BE2C (cell line): ENCODE data around the gene SLC12A3.

ENCODE experiments used
- DNase-seq: peaks from one replicate; pipeline ENCODE4 v3.0.0-alpha.2; 2020
- H3K27me3 ChIP-seq: fragments of 250-450 bp; sonication (Bioruptor Pico); 2 replicates; pipeline ENCODE4 v1.5.1; 2020; ENCODE audit warnings: mild to moderate bottlenecking
- H3K36me3 ChIP-seq: fragments of 250-450 bp; sonication (Bioruptor Pico); 2 replicates; pipeline ENCODE4 v1.5.1; 2020; ENCODE audit warnings: mild to moderate bottlenecking
- H3K4me1 ChIP-seq: fragments of 250-450 bp; sonication (Bioruptor Pico); 2 replicates; pipeline ENCODE4 v1.5.1; 2020
- H3K4me3 ChIP-seq: 2 replicates; pipeline ENCODE4 v1.5.1; 2011; ENCODE audit warnings: low read depth, low read length
- H3K9me3 ChIP-seq: fragments of 250-450 bp; sonication (Bioruptor Pico); 2 replicates; pipeline ENCODE4 v1.5.1; 2020
- CTCF ChIP-seq: IDR thresholded peaks from 2 replicates; pipeline ENCODE4 v1.5.1; 2012; ENCODE audit warnings: mild to moderate bottlenecking, low read depth, low read length

The SLC12A3 gene

GRCh38 chr16:56964243-56965148 is 99.5 kb downstream of the SLC12A3 start:
- peak; percentile 100 for TF ChIP-seq CTCF
- peak; percentile 96 for DNase-seq
- Histone ChIP-seq H3K9me3 (no peaks in the 10 kb centered on the region), H3K4me1 (no peaks in the 10 kb centered on the region), H3K36me3 (no peaks in the 10 kb centered on the region), H3K4me3 (no peak overlapping the region), H3K27me3 (no peaks in the 10 kb centered on the region)
